Gastrocnemius medialis (tissue), 4 donors: Measurements from ENCODE around the gene CX3CL1. TPM values are rescaled to one million over a fixed set of nuclear protein-coding genes. Genes with fewer than 3 reads are reported as not detected.

ENCODE experiments used
- ATAC-seq, 2 donors: fragments of 150-250 bp; one replicate each; pipeline ENCODE4 v1.9.1; 2016
- DNase-seq, 2 donors: peaks; one replicate each; pipeline ENCODE4 v3.0.0-alpha.2; 2019
- H3K27ac ChIP-seq, 4 donors: fragments of 200-600 bp; sonication (generic); 1 replicate in 1 of 4; 2 replicates in 3 of 4; pipeline ENCODE4 v1.5.1; 2016 to 2018; ENCODE audit warnings: mild to moderate bottlenecking in 2 of 4, moderate library complexity in 1 of 4
- H3K27me3 ChIP-seq, 3 donors: fragments of 200-600 bp; sonication (generic) in 2 of 3; 1 replicate in 1 of 3; 2 replicates in 2 of 3; pipeline versions ENCODE4 v1.5.1 to v1.6.0; 2016 to 2019; ENCODE audit warnings: mild to moderate bottlenecking in 1 of 3, moderate library complexity in 1 of 3
- H3K36me3 ChIP-seq, 2 donors: fragments of 200-600 bp; sonication (generic) in 1 of 2; one replicate each; pipeline ENCODE4 v1.5.1; 2017 to 2018
- H3K4me1 ChIP-seq, 2 donors: fragments of 200-600 bp; sonication (generic) in 1 of 2; one replicate each; pipeline ENCODE4 v1.5.1; 2016 to 2017; ENCODE audit warnings: mild to moderate bottlenecking in 2 of 2
- H3K4me3 ChIP-seq, 4 donors: fragments of 200-600 bp; sonication (generic) in 3 of 4; 1 replicate in 1 of 4; 2 replicates in 3 of 4; pipeline ENCODE4 v1.5.1; 2016 to 2019; ENCODE audit warnings: mild to moderate bottlenecking in 2 of 4
- H3K9me3 ChIP-seq, 3 donors: fragments of 200-600 bp; sonication (generic) in 2 of 3; 1 replicate in 1 of 3; 2 replicates in 2 of 3; pipeline ENCODE4 v1.5.1; 2016 to 2019
- CTCF ChIP-seq, 5 experiments: fragments of 450-650 bp in 3 of 5; fragments of 200-600 bp in 2 of 5; sonication (generic) in 2 of 5; IDR thresholded peaks in 4 of 5; conservative IDR thresholded peaks in 1 of 5; 1 replicate in 4 of 5; 2 replicates in 1 of 5; pipeline ENCODE4 v1.5.1; 2016 to 2019; ENCODE audit warnings: antibody characterized with exemption in 5 of 5, mild to moderate bottlenecking in 3 of 5, moderate library complexity in 3 of 5
- POLR2A ChIP-seq, 2 donors: fragments of 450-650 bp; IDR thresholded peaks; one replicate each; pipeline ENCODE4 v1.6.1; 2017; ENCODE audit warnings: antibody characterized with exemption in 2 of 2, mild to moderate bottlenecking in 2 of 2, moderate library complexity in 2 of 2
- in situ Hi-C, 4 donors: fragments of 200-750 bp; cut with MboI; loops; one replicate each; pipeline versions ENCODE4 v1.15.0 to v1.8.0; 2017; ENCODE audit warnings: low sequenced_read_pairs in 4 of 4
- intact Hi-C: fragments of 100-400 bp; cut with DNase I; formaldehyde crosslinking; loops from one replicate; pipeline ENCODE4 v1.15.1; 2023; ENCODE audit warnings: low total_unique reads
- total RNA-seq, 4 donors: library from RNA; depleted of rRNA; stranded (reverse); fragments of >200 nt; gene quantifications; one replicate each; pipeline versions ENCODE4 v1.1.0 to v1.2.3, GENCODE V29; 2016

CX3CL1 gene
- total RNA-seq, 4 donors from 2014 or later: 2.2 to 15.7 (median 6.7) TPM

DNA sequence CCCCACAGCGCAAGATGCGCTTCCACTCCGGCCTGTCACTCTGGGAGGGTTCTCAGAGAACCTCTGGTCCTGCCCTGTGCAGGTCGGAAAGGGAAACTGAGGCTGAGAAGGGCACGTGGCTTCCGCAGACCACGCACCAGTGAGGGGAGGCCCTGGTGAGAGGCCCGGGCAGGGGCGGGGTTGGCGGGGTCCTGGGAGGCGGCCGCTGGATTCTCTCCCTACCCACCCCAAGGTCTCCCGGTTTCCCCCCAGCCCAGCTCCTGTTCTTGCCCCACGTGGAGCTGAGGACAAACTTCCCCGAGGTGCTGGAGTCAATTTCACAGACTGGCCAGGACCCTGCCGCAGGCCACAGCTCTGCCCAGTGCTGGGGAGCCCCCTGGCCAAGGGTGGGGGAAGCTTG is 43.8 kb downstream of the CX3CL1 start:
- in situ Hi-C loops (loop anchor here (5.0 to 25.0 kb wide), 2 partner anchors 114 to 329 kb away; partner anchors contain the start of gene CPNE2 (in 1 of the 4)), intact Hi-C loops (loop anchor here (10.0 kb wide), 1 partner anchor 321 kb away; the partner anchor contains the start of gene CPNE2)
- TF ChIP-seq CTCF (IDR thresholded peaks at IDR 0.05 in 4 of 5, conservative IDR thresholded peaks at IDR 0.05 in 1 of 5): no peak

GRCh38 chr16:57419506-57419905 is 47.2 kb downstream of the CX3CL1 start:
- in situ Hi-C loops: loop anchor here (5.0 to 25.0 kb wide), 2 partner anchors 117 to 332 kb away; partner anchors contain the start of gene CPNE2 (in 1 of the 4)
- DNase-seq: no peak
- Histone ChIP-seq H3K9me3 (no peaks in the 10 kb centered on the region), H3K27me3 (no peaks in the 10 kb centered on the region), H3K4me1 (peaks cover 12% of the 10 kb centered on the region in 2 donors), H3K27ac (no peak overlapping the region), H3K36me3 (no peaks in the 10 kb centered on the region), H3K4me3 (no peak overlapping the region)
- TF ChIP-seq CTCF (IDR thresholded peaks at IDR 0.05 in 4 of 5, conservative IDR thresholded peaks at IDR 0.05 in 1 of 5) (no peak), POLR2A (IDR thresholded peaks at IDR 0.05) (no peak)
- ATAC-seq: no peak
- intact Hi-C loops: loop anchor here (1.0 to 10.0 kb wide), 2 partner anchors 100 to 325 kb away; partner anchors contain the start of gene CPNE2

More for the DNA sequence above, 43.8 kb downstream of the CX3CL1 start:
- Histone ChIP-seq H3K4me3 (no peak overlapping the region), H3K36me3 (no peaks in the 10 kb centered on the region), H3K27ac (no peak overlapping the region), H3K4me1 (peaks cover 9 to 12% of the 10 kb centered on the region in 2 donors), H3K9me3 (no peaks in the 10 kb centered on the region), H3K27me3 (no peaks in the 10 kb centered on the region)
- DNase-seq (no peak), ATAC-seq (no peak)

GRCh38 chr16:57422026-57422944 is 50.0 kb downstream of the CX3CL1 start:
- Histone ChIP-seq H3K4me3 (no peak overlapping the region), H3K27ac (no peak overlapping the region), H3K36me3 (no peaks in the 10 kb centered on the region), H3K27me3 (no peaks in the 10 kb centered on the region), H3K4me1 (peaks cover 6 to 10% of the 10 kb centered on the region in 2 donors), H3K9me3 (no peaks in the 10 kb centered on the region)
- DNase-seq (no peak), ATAC-seq (peak; percentile 17 to 42)
- in situ Hi-C loops: loop anchor here in 2 of 4 donors (5.0 to 25.0 kb wide), 3 partner anchors 93 to 335 kb away; partner anchors contain the start of gene CPNE2 (in 1 of the 2)
- no peak for TF ChIP-seq POLR2A (IDR thresholded peaks at IDR 0.05)
- peak in 2 of 5 experiments; percentile 41 to 47 for TF ChIP-seq CTCF (IDR thresholded peaks at IDR 0.05 in 4 of 5, conservative IDR thresholded peaks at IDR 0.05 in 1 of 5)
- intact Hi-C loops: no loop called here

DNA sequence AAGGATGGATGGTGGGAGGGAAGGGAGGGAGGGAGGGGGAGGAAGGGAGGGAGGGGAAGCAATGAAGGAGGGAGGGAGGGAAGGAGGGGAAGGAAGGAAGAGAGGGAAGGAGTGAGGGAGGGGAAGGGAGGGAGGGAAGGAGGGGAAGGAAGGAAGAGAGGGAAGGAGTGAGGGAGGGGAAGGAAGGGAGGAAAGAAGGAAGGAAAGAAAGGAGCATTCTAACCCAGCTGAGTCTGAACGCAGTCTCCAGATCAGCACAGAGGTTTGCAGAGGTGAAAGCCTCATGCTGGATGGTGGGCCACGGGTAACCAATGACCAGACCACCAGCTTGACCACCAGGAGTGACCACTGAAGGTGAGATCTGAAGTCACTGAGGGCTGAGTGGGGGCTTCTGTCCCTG is 50.9 kb downstream of the CX3CL1 start:
- Histone ChIP-seq H3K36me3 (peaks cover 0 to 5% of the 10 kb centered on the region in 2 donors), H3K9me3 (no peaks in the 10 kb centered on the region), H3K4me1 (peaks cover 6 to 9% of the 10 kb centered on the region in 2 donors), H3K27me3 (no peaks in the 10 kb centered on the region), H3K4me3 (no peak overlapping the region), H3K27ac (no peak overlapping the region)
- no peak for DNase-seq
- ATAC-seq: no peak
- TF ChIP-seq CTCF (IDR thresholded peaks at IDR 0.05 in 4 of 5, conservative IDR thresholded peaks at IDR 0.05 in 1 of 5) (no peak), POLR2A (IDR thresholded peaks at IDR 0.05) (no peak)
- intact Hi-C loops (no loop called here), in situ Hi-C loops (loop anchor here in 2 of 4 donors (5.0 to 25.0 kb wide), 3 partner anchors 92 to 336 kb away; partner anchors contain the start of gene CPNE2 (in 1 of the 2))
